PC-9 (cell line): Measurements from ENCODE around the gene GPSM1.

Source experiments
- CTCF ChIP-seq: fragments of 200-600 bp; sonication (generic); conservative IDR thresholded peaks from 2 replicates; pipeline ENCODE4 v1.6.1; 2017; ENCODE audit warnings: mixed run types, antibody characterized with exemption, mild to moderate bottlenecking, moderate library complexity
- EZH2 ChIP-seq: fragments of 200-600 bp; sonication (generic); IDR thresholded peaks from 2 replicates; pipeline ENCODE4 v1.8.0; 2017; ENCODE audit warnings: antibody characterized with exemption, low read depth

- no peak for TF ChIP-seq CTCF
- no peak for TF ChIP-seq EZH2
Measured at GRCh38 chr9:136394312-136395019, 67.1 kb downstream of the GPSM1 start.
